HL-60 (cell line): ENCODE results near the gene CYB5A.

Source experiments
- CTCF ChIP-seq: IDR thresholded peaks from one replicate; pipeline ENCODE4 v1.5.1; 2011; ENCODE audit warnings: low read length, control low read depth, inconsistent platforms; ENCODE audit not compliant: insufficient read depth
- POLR2AphosphoS5 ChIP-seq: IDR thresholded peaks from 2 replicates; pipeline ENCODE4 v1.6.1; 2012; ENCODE audit warnings: low read depth
- REST ChIP-seq: IDR thresholded peaks from 2 replicates; pipeline ENCODE4 v1.6.1; 2012; ENCODE audit warnings: low read depth; ENCODE audit not compliant: insufficient replicate concordance

GRCh38 chr18:74234326-74235171 is 57.2 kb downstream of the CYB5A start:
- no peak for TF ChIP-seq POLR2AphosphoS5
- TF ChIP-seq CTCF, result no peak
- no peak for TF ChIP-seq REST
